HuH-7.5 (cell line): Measurements from ENCODE around the gene RABEP2.
"Not testable (repeated sequence)": the region's sequence is repeated elsewhere in the genome, so short reads cannot be mapped to it uniquely, and the experiment has no call there.

Source experiments
- DNase-seq: peaks from one replicate; pipeline ENCODE4 v3.0.0; 2011; ENCODE audit warnings: low spot score

The RABEP2 gene

GRCh38 chr16:28903344-28904042 lies 21.5 kb downstream of the RABEP2 start:
- DNase-seq, result no peak

- no peak for DNase-seq
Observed at GRCh38 chr16:28902909-28903308, 22.1 kb downstream of the RABEP2 start.

- DNase-seq, result no peak
Observed at GRCh38 chr16:28901862-28902261, 23.2 kb downstream of the RABEP2 start.

- DNase-seq, result no peak
Observed at GRCh38 chr16:28900601-28901000, 24.4 kb downstream of the RABEP2 start.

GRCh38 chr16:28899882-28900590 lies 25.0 kb downstream of the RABEP2 start:
- DNase-seq, result no peak

GRCh38 chr16:28898942-28899341 lies 26.1 kb downstream of the RABEP2 start:
- no peak for DNase-seq

- DNase-seq, result no peak
Observed at GRCh38 chr16:28898266-28898665, 26.8 kb downstream of the RABEP2 start.

- no peak for DNase-seq
Observed at GRCh38 chr16:28897826-28898225, 27.2 kb downstream of the RABEP2 start.

GRCh38 chr16:28895609-28896008 lies 29.4 kb downstream of the RABEP2 start:
- no peak for DNase-seq

- DNase-seq, result no peak
Observed at GRCh38 chr16:28893291-28893690, 31.7 kb downstream of the RABEP2 start.

GRCh38 chr16:28891964-28892890 lies 32.8 kb downstream of the RABEP2 start:
- DNase-seq, result no peak

- DNase-seq, result not testable (repeated sequence)
Observed at GRCh38 chr16:28890355-28890754, 34.7 kb downstream of the RABEP2 start.

- DNase-seq, result no peak
Observed at GRCh38 chr16:28886945-28887344, 38.1 kb downstream of the RABEP2 start.

GRCh38 chr16:28884045-28884444 lies 41.0 kb downstream of the RABEP2 start:
- no peak for DNase-seq

GRCh38 chr16:28883221-28883996 lies 41.6 kb downstream of the RABEP2 start:
- no peak for DNase-seq

- no peak for DNase-seq
Observed at GRCh38 chr16:28882551-28883160, 42.4 kb downstream of the RABEP2 start.

- not testable (repeated sequence) for DNase-seq
Observed at GRCh38 chr16:28881565-28881964, 43.5 kb downstream of the RABEP2 start.

- no peak for DNase-seq
Observed at GRCh38 chr16:28880955-28881354, 44.1 kb downstream of the RABEP2 start.

- DNase-seq, result no peak
Observed at GRCh38 chr16:28880589-28880915, 44.5 kb downstream of the RABEP2 start.

GRCh38 chr16:28879841-28880588 lies 45.0 kb downstream of the RABEP2 start:
- peak; percentile 97 for DNase-seq
